GM19455 (cell line): ENCODE results near the gene TCTN1.
A peak's percentile ranks its signal among the peaks of the same experiment; 100 is the strongest.

Experiments
- ATAC-seq: cut with Tn5 transposase; IDR thresholded peaks from one replicate; pipeline ENCODE4 v1.9.1; 2021; ENCODE audit not compliant: unreplicated experiment

Gene TCTN1

GRCh38 chr12:110677206-110677911 is 63.4 kb downstream of the TCTN1 start:
- ATAC-seq, result peak; percentile 71

- no peak for ATAC-seq
Observed at GRCh38 chr12:110677982-110678381, 64.1 kb downstream of the TCTN1 start.

GRCh38 chr12:110679201-110679600 is 65.3 kb downstream of the TCTN1 start:
- ATAC-seq, result no peak

- ATAC-seq, result no peak
Observed at GRCh38 chr12:110680032-110680431, 66.1 kb downstream of the TCTN1 start.

- ATAC-seq, result no peak
Observed at GRCh38 chr12:110683888-110684287, 70.0 kb downstream of the TCTN1 start.

- ATAC-seq, result no peak
Observed at GRCh38 chr12:110684312-110684836, 70.4 kb downstream of the TCTN1 start.

GRCh38 chr12:110686294-110686903 is 72.5 kb downstream of the TCTN1 start:
- no peak for ATAC-seq

GRCh38 chr12:110687396-110688169 is 73.7 kb downstream of the TCTN1 start:
- no peak for ATAC-seq

- ATAC-seq, result peak; percentile 43
Observed at GRCh38 chr12:110688446-110689280, 74.7 kb downstream of the TCTN1 start, which contains the start of gene HVCN1. Gene HVCN1 (minus strand): TSS chr12:110689115. CDS start chr12:110683245, 5,870 bp downstream.

GRCh38 chr12:110689281-110690126 is 75.6 kb downstream of the TCTN1 start:
- ATAC-seq, result peak; percentile 56

- no peak for ATAC-seq
Observed at GRCh38 chr12:110690127-110690430, 76.2 kb downstream of the TCTN1 start.

GRCh38 chr12:110693731-110694130 is 79.8 kb downstream of the TCTN1 start:
- no peak for ATAC-seq

GRCh38 chr12:110694330-110694901 is 80.5 kb downstream of the TCTN1 start:
- ATAC-seq, result no peak

- no peak for ATAC-seq
Observed at GRCh38 chr12:110696283-110696682, 82.4 kb downstream of the TCTN1 start.

- no peak for ATAC-seq
Observed at GRCh38 chr12:110697236-110697635, 83.3 kb downstream of the TCTN1 start.

- ATAC-seq, result peak; percentile 83
Observed at GRCh38 chr12:110698171-110698902, 84.4 kb downstream of the TCTN1 start.
